ENCODE results near the gene PCDHB16.
A peak's percentile ranks its signal among the peaks of the same experiment; 100 is the strongest.
"Not testable (repeated sequence)": the region's sequence is repeated elsewhere in the genome, so short reads cannot be mapped to it uniquely, and the experiment has no call there.

The PCDHB16 gene

DNA sequence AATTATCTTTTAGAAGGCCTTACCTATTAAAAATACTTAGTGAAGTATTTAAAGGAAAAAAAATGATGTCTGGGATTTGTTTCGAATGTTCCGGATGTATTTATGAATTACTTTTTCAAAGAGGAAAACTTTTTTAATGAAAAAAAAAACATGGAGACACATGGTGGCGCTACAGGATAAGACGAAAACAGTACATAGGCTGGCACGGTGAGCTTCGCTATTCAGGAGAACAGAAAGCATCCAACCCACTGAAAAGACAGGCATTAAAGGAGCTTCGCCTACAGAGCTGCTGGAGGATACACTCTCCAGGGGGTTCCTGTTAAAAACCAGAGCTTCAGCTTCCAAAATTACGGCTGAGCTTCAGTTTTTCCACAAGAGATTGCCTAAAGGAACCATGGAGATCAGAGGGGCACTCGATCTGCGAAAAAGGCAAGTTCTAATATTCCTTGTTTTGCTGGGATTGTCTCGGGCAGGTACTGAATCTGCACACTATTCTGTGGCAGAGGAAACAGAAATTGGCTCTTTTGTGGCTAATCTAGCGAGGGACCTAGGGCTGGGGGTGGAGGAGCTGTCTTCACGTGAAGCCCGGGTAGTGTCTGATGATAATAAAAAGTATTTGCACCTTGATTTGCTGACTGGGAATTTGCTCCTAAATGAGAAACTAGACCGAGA lies 41.1 kb downstream of the PCDHB16 start, which contains the start of gene PCDHB14:
Gene PCDHB14, plus strand, starts transcription at position 232 of the 672 bp plus-strand sequence. Its CDS starts 163 bp downstream, at position 395.
- Histone ChIP-seq H4K20me1 (ENCODE audit: low read depth, low read length) (no peaks in the 10 kb centered on the region), H3K9ac (ENCODE audit: low read length) (peak within 1 kb of the TSS; percentile 41), H3K9me3 (ENCODE audit: insufficient read depth, low read length) (no peaks in the 10 kb centered on the region), H3K4me2 (ENCODE audit: low read depth, low read length, poor library complexity, severe bottlenecking) (peak within 1 kb of the TSS; percentile 72), H3K79me2 (ENCODE audit: insufficient read depth, low read length) (no peaks in the 10 kb centered on the region), H3K36me3 (ENCODE audit: low read length) (no peaks in the 10 kb centered on the region), H3K4me3 (ENCODE audit: insufficient read depth, low read length, poor library complexity, severe bottlenecking) (peak within 1 kb of the TSS; percentile 47), H3F3A (ENCODE audit: insufficient read depth) (no peaks in the 10 kb centered on the region), H3K27me3 (ENCODE audit: low read length) (no peaks in the 10 kb centered on the region), H2AFZ (ENCODE audit: low read depth, low read length, severe bottlenecking) (peak within 1 kb of the TSS; percentile 94), H3K9me2 (replicated peaks; ENCODE audit: insufficient read depth, low read length) (no peaks in the 10 kb centered on the region), H3K27ac (ENCODE audit: low read depth, low read length) (no peak within 1 kb of the TSS)
- no peak for TF ChIP-seq EZH2phosphoT487 (conservative IDR thresholded peaks at IDR 0.05; ENCODE audit: low read length)
- TF ChIP-seq CTCF (IDR thresholded peaks at IDR 0.05; ENCODE audit: insufficient read depth, low read length, poor library complexity, severe bottlenecking) = peak; percentile 34

- not testable (repeated sequence) for H3K4me3 ChIP-seq (ENCODE audit: insufficient read depth, low read length, poor library complexity, severe bottlenecking); H2AFZ ChIP-seq (ENCODE audit: low read depth, low read length, severe bottlenecking)
Observed at GRCh38 chr5:141224844-141225243, 42.7 kb downstream of the PCDHB16 start.

DNA sequence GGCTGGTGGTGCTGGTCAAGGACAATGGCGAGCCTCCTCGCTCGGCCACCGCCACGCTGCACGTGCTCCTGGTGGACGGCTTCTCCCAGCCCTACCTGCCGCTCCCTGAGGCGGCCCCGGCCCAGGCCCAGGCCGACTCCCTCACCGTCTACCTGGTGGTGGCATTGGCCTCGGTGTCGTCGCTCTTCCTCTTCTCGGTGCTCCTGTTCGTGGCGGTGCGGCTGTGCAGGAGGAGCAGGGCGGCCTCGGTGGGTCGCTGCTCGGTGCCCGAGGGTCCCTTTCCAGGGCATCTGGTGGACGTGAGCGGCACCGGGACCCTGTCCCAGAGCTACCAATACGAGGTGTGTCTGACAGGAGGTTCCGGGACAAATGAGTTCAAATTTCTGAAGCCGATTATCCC lies 43.2 kb downstream of the PCDHB16 start:
- not testable (repeated sequence) for H3K27me3 ChIP-seq (ENCODE audit: low read length); H3K36me3 ChIP-seq (ENCODE audit: low read length); H3K4me2 ChIP-seq (ENCODE audit: low read depth, low read length, poor library complexity, severe bottlenecking); H3K27ac ChIP-seq (ENCODE audit: low read depth, low read length); H4K20me1 ChIP-seq (ENCODE audit: low read depth, low read length); H3K9ac ChIP-seq (ENCODE audit: low read length); H2AFZ ChIP-seq (ENCODE audit: low read depth, low read length, severe bottlenecking); H3K4me3 ChIP-seq (ENCODE audit: insufficient read depth, low read length, poor library complexity, severe bottlenecking); H3F3A ChIP-seq (ENCODE audit: insufficient read depth); H3K9me2 ChIP-seq (replicated peaks; ENCODE audit: insufficient read depth, low read length); H3K79me2 ChIP-seq (ENCODE audit: insufficient read depth, low read length); H3K9me3 ChIP-seq (ENCODE audit: insufficient read depth, low read length)

More at GRCh38 chr5:141224844-141225243, 42.7 kb downstream of the PCDHB16 start:
- not testable (repeated sequence) for H3K9me3 ChIP-seq (ENCODE audit: insufficient read depth, low read length); H3K4me2 ChIP-seq (ENCODE audit: low read depth, low read length, poor library complexity, severe bottlenecking); H3K36me3 ChIP-seq (ENCODE audit: low read length); H3K27ac ChIP-seq (ENCODE audit: low read depth, low read length); H3F3A ChIP-seq (ENCODE audit: insufficient read depth); H3K9ac ChIP-seq (ENCODE audit: low read length); H3K79me2 ChIP-seq (ENCODE audit: insufficient read depth, low read length); H3K27me3 ChIP-seq (ENCODE audit: low read length); H3K9me2 ChIP-seq (replicated peaks; ENCODE audit: insufficient read depth, low read length); H4K20me1 ChIP-seq (ENCODE audit: low read depth, low read length)

GRCh38 chr5:141234109-141234667 lies 52.0 kb downstream of the PCDHB16 start:
- Histone ChIP-seq H3F3A (ENCODE audit: insufficient read depth) (no peaks in the 10 kb centered on the region), H3K4me3 (ENCODE audit: insufficient read depth, low read length, poor library complexity, severe bottlenecking) (no peak overlapping the region), H3K27me3 (ENCODE audit: low read length) (no peaks in the 10 kb centered on the region), H4K20me1 (ENCODE audit: low read depth, low read length) (no peaks in the 10 kb centered on the region), H3K79me2 (ENCODE audit: insufficient read depth, low read length) (no peaks in the 10 kb centered on the region), H3K4me2 (ENCODE audit: low read depth, low read length, poor library complexity, severe bottlenecking) (no peak overlapping the region), H2AFZ (ENCODE audit: low read depth, low read length, severe bottlenecking) (no peak overlapping the region), H3K9me2 (replicated peaks; ENCODE audit: insufficient read depth, low read length) (no peaks in the 10 kb centered on the region), H3K9me3 (ENCODE audit: insufficient read depth, low read length) (no peaks in the 10 kb centered on the region), H3K9ac (ENCODE audit: low read length) (no peak overlapping the region), H3K36me3 (ENCODE audit: low read length) (no peaks in the 10 kb centered on the region), H3K27ac (ENCODE audit: low read depth, low read length) (no peak overlapping the region)
- TF ChIP-seq CTCF (IDR thresholded peaks at IDR 0.05; ENCODE audit: insufficient read depth, low read length, poor library complexity, severe bottlenecking) = no peak
- TF ChIP-seq EZH2phosphoT487 (conservative IDR thresholded peaks at IDR 0.05; ENCODE audit: low read length) = no peak

All from SU-DHL-6 (cell line).